Neural cell (in vitro differentiated cells): ENCODE data around the gene SLC25A29.

ENCODE experiments used
- CTCF ChIP-seq: fragments of 450-650 bp; IDR thresholded peaks from 2 replicates; pipeline ENCODE4 v1.5.1; 2014; ENCODE audit warnings: antibody characterized with exemption, mild to moderate bottlenecking, moderate library complexity; ENCODE audit not compliant: poor library complexity, severe bottlenecking
- EP300 ChIP-seq: fragments of 450-650 bp; conservative IDR thresholded peaks from 2 replicates; pipeline ENCODE4 v1.6.1; 2014; ENCODE audit warnings: antibody characterized with exemption, mild to moderate bottlenecking, moderate library complexity; ENCODE audit not compliant: poor library complexity, severe bottlenecking
- EZH2 ChIP-seq: fragments of 200-600, 300-800 bp; shearing (Covaris generic), sonication (generic); IDR thresholded peaks from 2 replicates; pipeline ENCODE4 v1.6.1; 2014; ENCODE audit warnings: antibody characterized with exemption, low read length, borderline replicate concordance, mild to moderate bottlenecking; ENCODE audit not compliant: insufficient read depth, poor library complexity, severe bottlenecking
- POLR2AphosphoS5 ChIP-seq: IDR thresholded peaks from 2 replicates; pipeline ENCODE4 v1.6.1; 2012
- REST ChIP-seq: IDR thresholded peaks from 2 replicates; pipeline ENCODE4 v1.6.1; 2012; ENCODE audit warnings: borderline replicate concordance

GRCh38 chr14:100314724-100315123 lies 8.5 kb upstream of the SLC25A29 start:
- TF ChIP-seq CTCF: no peak
- TF ChIP-seq EP300: no peak
- no peak for TF ChIP-seq REST
- TF ChIP-seq POLR2AphosphoS5: no peak
- TF ChIP-seq EZH2: no peak
